ENCODE results near the gene TRAFD1. TPM values are rescaled to one million over a fixed set of nuclear protein-coding genes. Genes with fewer than 3 reads are reported as not detected.

Gene TRAFD1
- total and polyA plus RNA-seq, 8 donors = 40.1 to 46.2 (median 42.6) TPM

DNA sequence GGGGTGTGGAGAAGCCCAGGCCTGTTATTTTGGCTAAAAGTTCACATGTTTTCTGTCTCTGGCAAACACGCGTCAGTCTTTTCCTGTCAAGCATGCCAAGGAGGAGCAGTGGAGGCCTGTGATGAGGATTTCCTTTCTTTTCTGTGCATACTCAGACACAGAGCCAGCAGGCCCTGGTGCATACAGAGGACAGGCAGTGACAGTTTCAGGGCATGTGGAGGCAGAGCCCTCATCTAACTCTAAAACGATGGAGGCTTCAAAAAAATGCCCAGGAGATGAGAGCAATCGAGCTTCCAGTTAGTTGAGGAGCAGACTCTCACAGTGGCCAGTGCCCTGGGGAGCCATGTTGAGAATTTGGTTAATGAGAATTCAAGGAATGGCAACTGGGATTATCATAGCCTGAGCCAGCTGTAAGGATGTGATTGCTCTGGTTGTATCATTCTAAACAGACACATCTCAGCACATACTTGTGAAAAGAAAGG, 66.5 kb downstream of the TRAFD1 start:
- ATAC-seq (no peak), DNase-seq (no peak)
- no peak overlapping the region for H3K4me3 ChIP-seq
- H3K36me3 ChIP-seq = peaks cover 0 to 86% of the 10 kb centered on the region in 2 donors
- H3K9me3 ChIP-seq = no peaks in the 10 kb centered on the region
- intact Hi-C loops (cut with DNase I) = loop anchor here in 1 of 2 donors (10.0 kb wide), 1 partner anchor 193 kb away; the partner anchor contains the start of gene HECTD4
- H3K27me3 ChIP-seq = no peaks in the 10 kb centered on the region
- peaks cover 0 to 9% of the 10 kb centered on the region in 2 donors for H3K4me1 ChIP-seq
- TF ChIP-seq, protein P1, sequence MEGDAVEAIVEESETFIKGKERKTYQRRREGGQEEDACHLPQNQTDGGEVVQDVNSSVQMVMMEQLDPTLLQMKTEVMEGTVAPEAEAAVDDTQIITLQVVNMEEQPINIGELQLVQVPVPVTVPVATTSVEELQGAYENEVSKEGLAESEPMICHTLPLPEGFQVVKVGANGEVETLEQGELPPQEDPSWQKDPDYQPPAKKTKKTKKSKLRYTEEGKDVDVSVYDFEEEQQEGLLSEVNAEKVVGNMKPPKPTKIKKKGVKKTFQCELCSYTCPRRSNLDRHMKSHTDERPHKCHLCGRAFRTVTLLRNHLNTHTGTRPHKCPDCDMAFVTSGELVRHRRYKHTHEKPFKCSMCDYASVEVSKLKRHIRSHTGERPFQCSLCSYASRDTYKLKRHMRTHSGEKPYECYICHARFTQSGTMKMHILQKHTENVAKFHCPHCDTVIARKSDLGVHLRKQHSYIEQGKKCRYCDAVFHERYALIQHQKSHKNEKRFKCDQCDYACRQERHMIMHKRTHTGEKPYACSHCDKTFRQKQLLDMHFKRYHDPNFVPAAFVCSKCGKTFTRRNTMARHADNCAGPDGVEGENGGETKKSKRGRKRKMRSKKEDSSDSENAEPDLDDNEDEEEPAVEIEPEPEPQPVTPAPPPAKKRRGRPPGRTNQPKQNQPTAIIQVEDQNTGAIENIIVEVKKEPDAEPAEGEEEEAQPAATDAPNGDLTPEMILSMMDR (IDR thresholded peaks at IDR 0.05) = no peak
- H3K27ac ChIP-seq = no peak overlapping the region

DNA sequence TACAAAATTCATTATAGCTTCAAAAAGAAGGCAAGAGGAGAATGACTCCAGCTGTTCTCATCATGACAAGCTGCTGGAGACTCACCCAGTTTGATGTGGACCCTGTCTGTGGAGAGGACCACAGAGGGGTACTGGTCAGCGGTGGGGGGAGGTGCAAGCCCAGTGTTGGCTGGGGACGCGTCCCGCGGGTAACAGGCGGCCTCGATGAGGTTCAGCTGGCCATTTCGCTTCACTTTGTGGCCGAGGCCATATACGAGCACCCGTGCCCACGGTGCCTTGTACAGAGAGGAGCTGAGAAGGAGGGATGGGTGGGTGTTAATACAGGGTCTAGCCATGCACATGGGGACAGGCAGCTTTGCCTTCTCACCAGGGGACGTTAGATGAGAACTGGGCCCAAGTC, 67.1 kb downstream of the TRAFD1 start:
- H3K36me3 ChIP-seq = peaks cover 0 to 88% of the 10 kb centered on the region in 2 donors
- ATAC-seq = no peak

DNA sequence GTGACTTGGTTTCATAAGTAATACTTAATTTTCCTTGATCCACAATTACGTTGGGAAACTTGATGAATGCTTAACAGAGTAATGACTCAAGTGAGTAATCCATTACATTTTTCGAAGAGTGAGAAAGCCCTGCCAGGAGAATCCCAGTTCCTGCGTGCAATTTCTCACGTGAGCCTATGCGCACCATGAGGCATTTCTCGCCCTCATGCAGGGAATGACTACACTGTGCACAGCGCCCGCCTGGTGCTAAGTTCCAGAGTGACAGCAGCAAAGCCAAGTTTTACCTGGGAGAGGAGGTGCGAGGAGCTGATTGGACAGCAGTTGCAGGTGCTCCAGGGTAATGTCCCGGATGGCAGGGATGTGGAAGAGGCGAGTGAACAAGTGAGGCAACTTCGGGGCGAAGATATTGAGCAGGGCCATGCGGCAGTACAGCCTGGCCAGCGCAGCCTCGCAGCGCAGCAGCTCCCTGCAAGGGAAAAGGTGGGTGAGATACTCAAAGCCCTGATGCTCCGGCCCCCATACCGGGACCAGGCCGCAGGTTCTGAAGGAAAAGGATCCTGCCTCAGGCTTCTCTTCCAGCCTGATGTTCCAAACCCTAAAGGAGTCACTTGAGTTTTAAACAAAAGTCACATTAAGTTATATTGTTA, 69.4 kb downstream of the TRAFD1 start:
- no peak for ATAC-seq
- Histone ChIP-seq H3K9me3 (no peaks in the 10 kb centered on the region), H3K36me3 (peaks cover 0 to 93% of the 10 kb centered on the region in 2 donors), H3K27ac (no peak overlapping the region), H3K4me3 (no peak overlapping the region), H3K4me1 (peaks cover 0 to 9% of the 10 kb centered on the region in 2 donors), H3K27me3 (no peaks in the 10 kb centered on the region)
- TF ChIP-seq, protein P1 (IDR thresholded peaks at IDR 0.05) = no peak
- DNase-seq = no peak
- intact Hi-C loops (cut with DNase I) = loop anchor here in 1 of 2 donors (10.0 kb wide), 1 partner anchor 190 kb away; the partner anchor contains the start of gene HECTD4

More for the DNA sequence above, 67.1 kb downstream of the TRAFD1 start:
- DNase-seq = no peak
- Histone ChIP-seq H3K4me1 (peaks cover 0 to 9% of the 10 kb centered on the region in 2 donors), H3K27me3 (no peaks in the 10 kb centered on the region), H3K9me3 (no peaks in the 10 kb centered on the region), H3K4me3 (no peak overlapping the region), H3K27ac (no peak overlapping the region)
- intact Hi-C loops (cut with DNase I) = loop anchor here in 1 of 2 donors (10.0 kb wide), 1 partner anchor 192 kb away; the partner anchor contains the start of gene HECTD4
- TF ChIP-seq, protein P1 (IDR thresholded peaks at IDR 0.05) = no peak

DNA sequence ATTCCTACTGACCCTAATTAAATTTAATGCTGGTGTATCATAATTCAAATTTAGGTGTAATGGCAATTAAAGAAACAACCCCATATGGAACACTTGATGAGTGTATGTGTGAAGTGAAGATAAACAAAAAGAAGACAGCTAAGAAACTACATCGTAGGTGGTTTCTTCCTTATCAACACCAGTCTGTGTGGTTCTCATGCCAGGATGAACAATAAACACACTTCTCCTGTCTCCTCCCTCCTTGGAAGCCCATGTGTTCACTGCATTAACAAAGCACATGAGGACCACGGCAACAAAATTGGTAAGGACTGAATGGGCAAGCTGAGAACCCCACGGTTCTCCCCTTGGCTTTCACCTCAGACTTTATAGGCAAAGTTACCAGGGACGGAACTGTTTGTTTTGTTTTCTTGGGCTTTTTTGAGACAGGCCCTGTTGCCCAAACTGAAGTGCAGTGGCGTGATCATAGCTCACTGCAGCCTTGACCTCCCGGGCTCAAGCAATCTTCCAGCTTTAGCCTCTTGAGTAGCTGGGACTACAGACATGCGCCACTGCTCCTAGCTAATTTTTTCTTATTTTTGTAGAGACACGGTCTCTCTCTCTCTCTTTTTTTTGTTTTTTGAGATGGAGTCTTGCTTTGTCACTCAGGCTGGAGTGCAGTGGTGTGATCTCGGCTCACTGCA, 71.0 kb downstream of the TRAFD1 start:
- Histone ChIP-seq H3K9me3 (no peaks in the 10 kb centered on the region), H3K27me3 (no peaks in the 10 kb centered on the region), H3K27ac (no peak overlapping the region), H3K4me1 (no peaks in the 10 kb centered on the region), H3K4me3 (no peak overlapping the region), H3K36me3 (peaks cover 0 to 91% of the 10 kb centered on the region in 2 donors)
- DNase-seq (no peak), ATAC-seq (no peak)
- TF ChIP-seq, protein P1 (IDR thresholded peaks at IDR 0.05) = no peak
- intact Hi-C loops (cut with DNase I) = loop anchor here in 1 of 2 donors (10.0 kb wide), 1 partner anchor 188 kb away; the partner anchor contains the start of gene HECTD4

Measured in left lung (tissue), 10 donors.